HCT116 (cell line): ENCODE results near the gene DISP1. TPM values are rescaled to one million over a fixed set of nuclear protein-coding genes. Genes with fewer than 3 reads are reported as not detected.

ENCODE experiments used
- ATAC-seq: fragments of 200-7000 bp; cut with Tn5 transposase; 2 replicates; pipeline ENCODE4 v1.9.1; 2020; ENCODE audit warnings: mild to moderate bottlenecking, moderate library complexity
- BruUV-seq: library from RNA; stranded (reverse); fragments of 400-500 nt; replicated peaks from 2 replicates; lab custom pipeline; 2021; lab: Mats Ljungman, UMichigan
- CTCF ChIA-PET: fragments of 300-600 bp; sonication (Branson Sonifier 250); formaldehyde crosslinking; loops from one replicate; lab custom pipeline; 2021; ENCODE audit warnings: antibody characterized with exemption; lab: Charles Lee
- POLR2A ChIA-PET: fragments of 300-600, 350-600 bp; sonication (Branson Sonifier 250); formaldehyde crosslinking; loops from one replicate; lab custom pipeline; 2021; ENCODE audit warnings: antibody characterized with exemption; lab: Charles Lee
- RAD21 ChIA-PET, 2 experiments: fragments of 300-600 bp; sonication (Branson Sonifier 250); formaldehyde crosslinking; loops; one replicate each; lab custom pipeline; 2023; ENCODE audit warnings: low total read pairs in 2 of 2; ENCODE audit not compliant: uncharacterized antibody in 2 of 2, unreplicated experiment in 2 of 2, low non-redundant PET in 1 of 2; lab: Charles Lee
- DNase-seq: peaks from one replicate; pipeline ENCODE4 v3.0.0-alpha.2; 2010; ENCODE audit warnings: low read depth, low spot score
- H2AFZ ChIP-seq: fragments of 200-600 bp; shearing (Covaris generic), sonication (generic); 2 replicates; pipeline ENCODE4 v1.6.1; 2017; ENCODE audit warnings: low read depth, mixed run types, mixed read lengths, antibody characterized with exemption, low read length; ENCODE audit not compliant: poor library complexity, severe bottlenecking
- H3K27ac ChIP-seq: 2 replicates; pipeline ENCODE4 v1.5.1; 2012; ENCODE audit warnings: low read depth, low read length
- H3K27me3 ChIP-seq: fragments of 200-600 bp; sonication (generic); 2 replicates; pipeline ENCODE4 v1.6.1; 2016; ENCODE audit warnings: mixed run types, low read length, mixed read lengths; ENCODE audit not compliant: insufficient read depth
- H3K36me3 ChIP-seq, 2 experiments: fragments of 200-500 bp in 1 of 2; fragments of 200-600 bp in 1 of 2; sonication (Bioruptor generic) in 1 of 2; sonication (generic) in 1 of 2; 2 replicates each; pipeline versions ENCODE4 v1.5.1 to v1.6.1; 2014 to 2016; ENCODE audit warnings: low read length in 2 of 2, inconsistent platforms in 1 of 2, mixed read lengths in 1 of 2, mixed run types in 1 of 2; ENCODE audit not compliant: insufficient read depth in 2 of 2, control insufficient read depth in 1 of 2
- H3K4me1 ChIP-seq, 2 experiments: fragments of 200-600 bp in 1 of 2; sonication (generic) in 1 of 2; 2 replicates each; pipeline versions ENCODE4 v1.5.1 to v1.6.1; 2012 to 2017; ENCODE audit warnings: low read length in 2 of 2, inconsistent platforms in 1 of 2, mild to moderate bottlenecking in 1 of 2, mixed read lengths in 1 of 2, mixed run types in 1 of 2, moderate library complexity in 1 of 2; ENCODE audit not compliant: insufficient read depth in 2 of 2, control insufficient read depth in 1 of 2
- H3K4me2 ChIP-seq: fragments of 200-600 bp; sonication (generic); 2 replicates; pipeline ENCODE4 v1.6.1; 2017; ENCODE audit warnings: mixed run types, low read length, mixed read lengths
- H3K4me3 ChIP-seq, 2 experiments: fragments of 200-600 bp in 1 of 2; sonication (generic) in 1 of 2; replicated peaks in 1 of 2; 2 replicates each; pipeline ENCODE4 v1.5.1; 2011 to 2016; ENCODE audit warnings: low read length in 2 of 2, control low read depth in 1 of 2, low read depth in 1 of 2, mild to moderate bottlenecking in 1 of 2, mixed read lengths in 1 of 2, mixed run types in 1 of 2
- H3K79me2 ChIP-seq: fragments of 200-600 bp; sonication (generic); 2 replicates; pipeline ENCODE4 v1.6.1; 2017; ENCODE audit warnings: mild to moderate bottlenecking, mixed run types, low read length, moderate library complexity, mixed read lengths; ENCODE audit not compliant: insufficient read depth
- H3K9ac ChIP-seq: fragments of 200-600 bp; sonication (generic); 2 replicates; pipeline ENCODE4 v1.6.1; 2016; ENCODE audit warnings: low read length, mixed read lengths
- H3K9me2 ChIP-seq: fragments of 200-600 bp; sonication (generic), shearing (Covaris generic); 2 replicates; pipeline ENCODE4 v1.6.1; 2017; ENCODE audit warnings: mixed run types, mild to moderate bottlenecking, moderate library complexity; ENCODE audit not compliant: insufficient read depth
- H3K9me3 ChIP-seq, 2 experiments: fragments of 200-500 bp in 1 of 2; fragments of 200-600 bp in 1 of 2; sonication (Bioruptor generic) in 1 of 2; sonication (generic) in 1 of 2; 2 replicates each; pipeline ENCODE4 v1.6.1; 2014 to 2017; ENCODE audit warnings: low read length in 2 of 2, mixed read lengths in 2 of 2, inconsistent platforms in 1 of 2, low read depth in 1 of 2, mild to moderate bottlenecking in 1 of 2, mixed run types in 1 of 2, moderate library complexity in 1 of 2; ENCODE audit not compliant: control insufficient read depth in 1 of 2, insufficient read depth in 1 of 2
- H4K20me1 ChIP-seq: fragments of 200-600 bp; sonication (generic), shearing (Covaris generic); 2 replicates; pipeline ENCODE4 v1.6.1; 2017; ENCODE audit warnings: mixed run types, mild to moderate bottlenecking, moderate library complexity; ENCODE audit not compliant: insufficient read depth
- ATF3 ChIP-seq: IDR thresholded peaks from 2 replicates; pipeline ENCODE4 v1.6.1; 2012
- CBX3 ChIP-seq: IDR thresholded peaks from 2 replicates; pipeline ENCODE4 v1.6.1; 2012; ENCODE audit warnings: low read depth
- EGR1 ChIP-seq: IDR thresholded peaks from 2 replicates; pipeline ENCODE4 v1.6.1; 2012; ENCODE audit warnings: low read depth
- ELF1 ChIP-seq: IDR thresholded peaks from 2 replicates; pipeline ENCODE4 v1.6.1; 2012; ENCODE audit warnings: low read depth, borderline replicate concordance
- EZH2 ChIP-seq: fragments of 200-600 bp; sonication (generic); IDR thresholded peaks from 2 replicates; pipeline ENCODE4 v1.6.1; 2017; ENCODE audit warnings: antibody characterized with exemption, mixed run types
- EZH2phosphoT487 ChIP-seq: fragments of 200-600 bp; IDR thresholded peaks from 2 replicates; pipeline ENCODE4 v1.6.1; 2018; ENCODE audit warnings: antibody characterized with exemption, borderline replicate concordance
- FOSL1 ChIP-seq: IDR thresholded peaks from 2 replicates; pipeline ENCODE4 v1.6.1; 2012; ENCODE audit warnings: low read depth
- POLR2A ChIP-seq: IDR thresholded peaks from 2 replicates; pipeline ENCODE4 v1.7.0; 2011; ENCODE audit warnings: borderline replicate concordance; ENCODE audit not compliant: insufficient read depth, insufficient read length; ENCODE audit errors: extremely low read depth
- POLR2AphosphoS5 ChIP-seq: IDR thresholded peaks from 2 replicates; pipeline ENCODE4 v1.6.1; 2011; ENCODE audit warnings: mild to moderate bottlenecking, low read depth, low read length, moderate library complexity
- SRF ChIP-seq: IDR thresholded peaks from 2 replicates; pipeline ENCODE4 v1.6.1; 2012; ENCODE audit warnings: low read depth
- TCF7L2 ChIP-seq: IDR thresholded peaks from 2 replicates; pipeline ENCODE4 v1.7.0; 2011; ENCODE audit warnings: borderline replicate concordance, inconsistent platforms; ENCODE audit not compliant: insufficient read depth, insufficient read length; ENCODE audit errors: extremely low read depth
- ZFX ChIP-seq: fragments of 450-650 bp; IDR thresholded peaks from 2 replicates; pipeline ENCODE4 v1.6.1; 2017
- intact Hi-C: fragments of 100-400 bp; cut with micrococcal nuclease; formaldehyde crosslinking; loops from 2 replicates; pipeline ENCODE4 v1.10.0; 2022
- total RNA-seq: library from RNA; stranded (reverse); gene quantifications from one replicate; pipeline ENCODE4 v1.2.1, GENCODE V29; 2021; ENCODE audit not compliant: unreplicated experiment
- TF ChIP-seq, protein P1 (sequence below): IDR thresholded peaks from 2 replicates; pipeline ENCODE4 v1.6.1; 2012; ENCODE audit warnings: low read depth

DISP1 gene
- total RNA-seq, 1 experiment from 2014 or later = 4.2 TPM

DNA sequence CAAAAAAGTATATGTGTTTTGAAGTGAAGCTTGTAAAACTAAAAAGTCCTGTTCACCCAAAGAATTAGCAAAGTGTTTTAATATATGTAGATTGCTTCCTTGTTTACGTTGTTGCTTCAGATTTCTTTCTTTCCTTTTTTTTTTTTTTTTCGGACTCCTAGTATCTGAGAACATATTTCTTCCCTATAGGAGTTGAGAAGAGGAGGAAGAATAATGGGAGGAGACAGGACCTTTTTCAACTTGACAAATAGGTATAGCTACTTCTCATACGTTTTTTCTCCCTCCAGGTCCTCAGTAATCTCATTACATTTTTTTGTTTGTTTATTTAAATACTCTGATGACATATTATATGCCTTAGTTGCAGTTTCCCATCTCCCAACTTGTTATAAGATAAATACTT, 8.9 kb downstream of the DISP1 start:
- Histone ChIP-seq H3K27me3 (no peaks in the 10 kb centered on the region), H3K36me3 (no peaks in the 10 kb centered on the region), H3K4me3 (no peak overlapping the region), H3K9me2 (no peaks in the 10 kb centered on the region), H3K9ac (no peak overlapping the region), H3K79me2 (peaks cover 28% of the 10 kb centered on the region)
- DNase-seq (no peak), ATAC-seq (no peak)
- intact Hi-C loops = no loop called here
- TF ChIP-seq POLR2A (no peak), EZH2 (no peak), SRF (no peak), ELF1 (no peak), ATF3 (no peak), TCF7L2 (no peak), CBX3 (no peak), EZH2phosphoT487 (no peak), ZFX (no peak), EGR1 (no peak), POLR2AphosphoS5 (no peak), FOSL1 (no peak)
- TF ChIP-seq, protein P1, sequence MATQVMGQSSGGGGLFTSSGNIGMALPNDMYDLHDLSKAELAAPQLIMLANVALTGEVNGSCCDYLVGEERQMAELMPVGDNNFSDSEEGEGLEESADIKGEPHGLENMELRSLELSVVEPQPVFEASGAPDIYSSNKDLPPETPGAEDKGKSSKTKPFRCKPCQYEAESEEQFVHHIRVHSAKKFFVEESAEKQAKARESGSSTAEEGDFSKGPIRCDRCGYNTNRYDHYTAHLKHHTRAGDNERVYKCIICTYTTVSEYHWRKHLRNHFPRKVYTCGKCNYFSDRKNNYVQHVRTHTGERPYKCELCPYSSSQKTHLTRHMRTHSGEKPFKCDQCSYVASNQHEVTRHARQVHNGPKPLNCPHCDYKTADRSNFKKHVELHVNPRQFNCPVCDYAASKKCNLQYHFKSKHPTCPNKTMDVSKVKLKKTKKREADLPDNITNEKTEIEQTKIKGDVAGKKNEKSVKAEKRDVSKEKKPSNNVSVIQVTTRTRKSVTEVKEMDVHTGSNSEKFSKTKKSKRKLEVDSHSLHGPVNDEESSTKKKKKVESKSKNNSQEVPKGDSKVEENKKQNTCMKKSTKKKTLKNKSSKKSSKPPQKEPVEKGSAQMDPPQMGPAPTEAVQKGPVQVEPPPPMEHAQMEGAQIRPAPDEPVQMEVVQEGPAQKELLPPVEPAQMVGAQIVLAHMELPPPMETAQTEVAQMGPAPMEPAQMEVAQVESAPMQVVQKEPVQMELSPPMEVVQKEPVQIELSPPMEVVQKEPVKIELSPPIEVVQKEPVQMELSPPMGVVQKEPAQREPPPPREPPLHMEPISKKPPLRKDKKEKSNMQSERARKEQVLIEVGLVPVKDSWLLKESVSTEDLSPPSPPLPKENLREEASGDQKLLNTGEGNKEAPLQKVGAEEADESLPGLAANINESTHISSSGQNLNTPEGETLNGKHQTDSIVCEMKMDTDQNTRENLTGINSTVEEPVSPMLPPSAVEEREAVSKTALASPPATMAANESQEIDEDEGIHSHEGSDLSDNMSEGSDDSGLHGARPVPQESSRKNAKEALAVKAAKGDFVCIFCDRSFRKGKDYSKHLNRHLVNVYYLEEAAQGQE = no peak
- TF ChIP-seq, all 23 proteins: peak for 0
- Histone ChIP-seq H3K27ac (no peak overlapping the region), H3K4me1 (peaks cover 0 to under 1% of the 10 kb centered on the region in 2 experiments; a peak in 1 of 4 replicates), H2AFZ (no peak overlapping the region), H4K20me1 (no peaks in the 10 kb centered on the region), H3K4me2 (no peak overlapping the region), H3K9me3 (no peaks in the 10 kb centered on the region)
- POLR2A ChIA-PET = no interaction called here
- CTCF ChIA-PET = no interaction called here
- RAD21 ChIA-PET = no interaction called here
- BruUV-seq = no TSS peak
